Calu3 (cell line): ENCODE data around the gene IFT81. TPM values are rescaled to one million over a fixed set of nuclear protein-coding genes. Genes with fewer than 3 reads are reported as not detected.
A peak's percentile ranks its signal among the peaks of the same experiment; 100 is the strongest.
"Not testable (repeated sequence)": the region's sequence is repeated elsewhere in the genome, so short reads cannot be mapped to it uniquely, and the experiment has no call there.

ENCODE experiments used
- BruUV-seq: library from RNA; stranded (reverse); fragments of 400-500 nt; replicated peaks from 2 replicates; lab custom pipeline; 2021; lab: Mats Ljungman, UMichigan
- CTCF ChIA-PET: fragments of 300-600 bp; sonication (Branson Sonifier 250); formaldehyde crosslinking; loops from one replicate; lab custom pipeline; 2022; ENCODE audit warnings: antibody characterized with exemption; lab: Charles Lee
- DNase-seq: peaks from one replicate; pipeline ENCODE4 v3.0.0; 2022
- H3K27ac Mint-ChIP-seq: one replicate; pipeline ENCODE4 v1.8.0; 2022; ENCODE audit warnings: mixed read lengths; ENCODE audit not compliant: unreplicated experiment
- H3K27me3 Mint-ChIP-seq: one replicate; pipeline ENCODE4 v1.8.0; 2022; ENCODE audit warnings: mixed read lengths; ENCODE audit not compliant: unreplicated experiment
- H3K36me3 Mint-ChIP-seq: one replicate; pipeline ENCODE4 v1.8.0; 2022; ENCODE audit warnings: mild to moderate bottlenecking, moderate library complexity, mixed read lengths; ENCODE audit not compliant: insufficient read depth, unreplicated experiment
- H3K4me1 Mint-ChIP-seq: one replicate; pipeline ENCODE4 v1.8.0; 2022; ENCODE audit warnings: mild to moderate bottlenecking, low read depth, mixed read lengths; ENCODE audit not compliant: unreplicated experiment
- H3K4me3 Mint-ChIP-seq: one replicate; pipeline ENCODE4 v1.8.0; 2022; ENCODE audit warnings: mild to moderate bottlenecking, low read depth, moderate library complexity, mixed read lengths; ENCODE audit not compliant: unreplicated experiment
- H3K9me3 Mint-ChIP-seq: one replicate; pipeline ENCODE4 v1.8.0; 2022; ENCODE audit warnings: low read depth, mixed read lengths; ENCODE audit not compliant: unreplicated experiment
- intact Hi-C: fragments of 100-400 bp; cut with micrococcal nuclease; formaldehyde crosslinking; loops from one replicate; pipeline ENCODE4 v1.10.0; 2022; ENCODE audit not compliant: unreplicated experiment
- total RNA-seq: library from RNA; stranded (reverse); gene quantifications from 2 replicates; pipeline ENCODE4 v1.2.3, GENCODE V29; 2022
- TF ChIP-seq, protein P1 (sequence below): fragments of 200-600 bp; IDR thresholded peaks from one replicate; pipeline ENCODE4 v1.8.0; 2022; ENCODE audit warnings: antibody characterized with exemption; ENCODE audit not compliant: unreplicated experiment

IFT81 gene
- total RNA-seq, 1 experiment from 2014 or later = 16.4 TPM

DNA sequence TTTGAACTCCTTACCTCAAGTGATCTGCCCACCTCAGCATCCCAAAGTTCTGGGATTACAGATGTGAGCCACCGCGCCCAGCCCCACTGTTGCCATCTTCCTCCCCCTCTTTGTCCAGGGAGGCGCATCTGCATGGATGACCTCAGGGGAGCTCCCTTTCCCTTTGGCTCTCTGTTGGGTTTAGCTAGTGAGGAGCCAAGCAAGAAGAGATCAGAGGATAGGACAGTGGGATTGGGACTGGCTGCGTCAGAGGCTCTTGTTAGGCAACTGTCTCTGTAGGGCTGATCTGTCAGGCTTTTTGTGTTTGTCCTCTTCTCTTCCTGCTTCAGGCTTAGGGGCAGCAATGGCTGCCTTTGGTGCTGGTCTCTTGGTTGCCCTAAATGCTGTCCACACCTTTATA is 8.5 kb upstream of the IFT81 start:
- TF ChIP-seq, protein P1, sequence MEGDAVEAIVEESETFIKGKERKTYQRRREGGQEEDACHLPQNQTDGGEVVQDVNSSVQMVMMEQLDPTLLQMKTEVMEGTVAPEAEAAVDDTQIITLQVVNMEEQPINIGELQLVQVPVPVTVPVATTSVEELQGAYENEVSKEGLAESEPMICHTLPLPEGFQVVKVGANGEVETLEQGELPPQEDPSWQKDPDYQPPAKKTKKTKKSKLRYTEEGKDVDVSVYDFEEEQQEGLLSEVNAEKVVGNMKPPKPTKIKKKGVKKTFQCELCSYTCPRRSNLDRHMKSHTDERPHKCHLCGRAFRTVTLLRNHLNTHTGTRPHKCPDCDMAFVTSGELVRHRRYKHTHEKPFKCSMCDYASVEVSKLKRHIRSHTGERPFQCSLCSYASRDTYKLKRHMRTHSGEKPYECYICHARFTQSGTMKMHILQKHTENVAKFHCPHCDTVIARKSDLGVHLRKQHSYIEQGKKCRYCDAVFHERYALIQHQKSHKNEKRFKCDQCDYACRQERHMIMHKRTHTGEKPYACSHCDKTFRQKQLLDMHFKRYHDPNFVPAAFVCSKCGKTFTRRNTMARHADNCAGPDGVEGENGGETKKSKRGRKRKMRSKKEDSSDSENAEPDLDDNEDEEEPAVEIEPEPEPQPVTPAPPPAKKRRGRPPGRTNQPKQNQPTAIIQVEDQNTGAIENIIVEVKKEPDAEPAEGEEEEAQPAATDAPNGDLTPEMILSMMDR = no peak
- H3K9me3 Mint-ChIP-seq = no peaks in the 10 kb centered on the region
- no TSS peak for BruUV-seq
- no peak overlapping the region for H3K27ac Mint-ChIP-seq
- DNase-seq = no peak
- H3K27me3 Mint-ChIP-seq = peaks cover 13% of the 10 kb centered on the region
- H3K4me1 Mint-ChIP-seq = peaks cover 8% of the 10 kb centered on the region
- H3K36me3 Mint-ChIP-seq = no peaks in the 10 kb centered on the region
- CTCF ChIA-PET = interaction anchor here (0.6 kb wide), 1 partner anchor 9 kb away, joined by 4 read pairs; the partner anchor contains the start of gene IFT81
- H3K4me3 Mint-ChIP-seq = no peak overlapping the region
- intact Hi-C loops = no loop called here

DNA sequence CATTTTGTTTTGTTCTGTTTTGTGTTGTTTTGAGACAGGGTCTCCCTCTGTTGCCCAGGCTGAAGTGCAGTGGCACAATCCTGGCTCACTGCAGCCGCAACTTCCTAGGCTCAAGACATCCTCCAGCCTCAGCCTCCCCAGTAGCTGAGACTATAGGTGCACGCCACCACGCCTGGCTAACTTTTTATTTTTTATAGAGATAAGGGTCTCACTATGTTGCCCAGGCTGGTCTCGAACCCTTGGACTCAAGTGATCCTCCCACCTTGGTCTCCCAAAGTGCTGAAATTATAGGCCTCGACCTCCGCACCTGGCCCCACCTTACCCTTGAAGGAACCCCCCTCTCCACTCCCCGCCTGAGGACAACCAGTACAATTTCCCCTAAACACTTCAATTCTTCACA is 7.5 kb upstream of the IFT81 start:
- H3K36me3 Mint-ChIP-seq = no peaks in the 10 kb centered on the region
- no peak overlapping the region for H3K4me3 Mint-ChIP-seq
- no peaks in the 10 kb centered on the region for H3K9me3 Mint-ChIP-seq
- H3K27me3 Mint-ChIP-seq = peaks cover 14% of the 10 kb centered on the region
- peaks cover 8% of the 10 kb centered on the region for H3K4me1 Mint-ChIP-seq
- intact Hi-C loops = no loop called here
- TF ChIP-seq, protein P1 = no peak
- CTCF ChIA-PET = no interaction called here
- H3K27ac Mint-ChIP-seq = no peak overlapping the region
- DNase-seq = no peak
- no TSS peak for BruUV-seq

DNA sequence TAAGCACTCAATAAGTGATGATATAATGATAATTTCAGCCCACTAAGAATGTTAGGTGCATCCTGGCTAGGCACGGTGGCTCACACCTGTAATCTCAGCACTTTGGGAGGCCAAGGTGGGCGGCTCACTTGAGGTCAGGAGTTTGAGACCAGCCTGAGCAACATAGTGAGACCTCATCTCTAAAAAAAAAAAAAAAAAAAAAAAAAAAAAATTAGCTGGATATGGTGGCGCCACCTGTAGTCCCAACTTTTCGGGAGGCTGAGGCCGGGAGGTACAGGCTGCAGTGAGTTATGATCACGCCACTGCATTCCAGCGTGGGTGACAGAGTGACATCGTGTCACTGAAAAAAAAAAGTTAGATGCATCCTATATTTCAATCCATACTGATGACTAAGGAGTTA is 6.9 kb upstream of the IFT81 start:
- CTCF ChIA-PET = interaction anchor here (0.6 kb wide), 1 partner anchor 12 kb away, joined by 3 read pairs; no protein-coding TSS in a partner anchor
- H3K9me3 Mint-ChIP-seq, DNase-seq, H3K4me3 Mint-ChIP-seq, H3K36me3 Mint-ChIP-seq, H3K27ac Mint-ChIP-seq, intact Hi-C loops, H3K4me1 Mint-ChIP-seq, BruUV-seq: not testable (repeated sequence)
- peaks cover 14% of the 10 kb centered on the region for H3K27me3 Mint-ChIP-seq
- TF ChIP-seq, protein P1 = peak; percentile 13

DNA sequence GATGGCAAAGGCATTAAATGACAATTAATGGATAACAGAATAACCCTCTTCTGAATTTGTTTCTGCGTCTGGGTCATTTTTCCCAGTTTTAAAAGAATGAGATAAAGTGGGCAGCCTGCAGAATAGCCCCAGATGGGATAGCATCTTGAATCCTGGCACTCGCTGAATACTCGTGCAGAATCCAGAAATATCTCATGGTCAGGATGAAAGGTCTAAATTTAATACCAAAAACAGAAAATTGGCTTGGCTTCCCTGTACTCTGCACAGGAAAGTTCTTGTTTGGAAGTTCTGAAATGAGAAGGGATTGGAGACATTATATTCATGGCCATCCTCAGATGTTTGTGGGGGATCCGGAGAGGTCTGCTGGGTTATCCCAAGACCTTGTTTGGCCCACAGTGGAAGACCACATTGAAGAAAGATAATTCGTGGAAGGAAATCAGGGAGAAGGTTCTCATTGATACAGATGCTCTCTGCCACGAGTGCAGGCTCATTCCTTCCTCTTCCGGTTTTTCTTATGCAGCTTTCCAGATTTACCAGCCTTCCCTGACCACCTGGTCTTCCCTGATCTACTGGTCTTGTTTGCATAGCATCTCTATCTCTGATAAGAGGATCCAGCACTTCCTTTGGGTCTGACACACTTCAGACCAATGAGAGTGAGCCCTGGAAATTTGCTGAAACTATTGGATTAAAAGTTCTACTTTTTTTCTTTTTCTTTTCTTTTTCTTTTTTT is 6.0 kb upstream of the IFT81 start:
- intact Hi-C loops = no loop called here
- TF ChIP-seq, protein P1 = no peak
- Mint-ChIP-seq H3K9me3 (no peaks in the 10 kb centered on the region), H3K27me3 (peaks cover 14% of the 10 kb centered on the region), H3K36me3 (no peaks in the 10 kb centered on the region), H3K4me1 (peaks cover 8% of the 10 kb centered on the region), H3K27ac (no peak overlapping the region), H3K4me3 (no peak overlapping the region)
- no peak for DNase-seq
- CTCF ChIA-PET = interaction anchor here (0.7 to 1.5 kb wide), 3 partner anchors 10 to 1261 kb away, joined by 3 to 6 read pairs (median 3); no protein-coding TSS in a partner anchor
- no TSS peak for BruUV-seq
